IPS-NIHi7 (cell line): ENCODE measurements around the gene GABRA4.

Source experiments
- DNase-seq: peaks from one replicate; pipeline ENCODE4 v3.0.0; 2012; ENCODE audit warnings: mixed read lengths; ENCODE audit errors: extremely low spot score

Gene GABRA4

GRCh38 chr4:46993075-46994006, at the start of gene GABRA4:
Gene GABRA4, minus strand, starts transcription at chr4:46993581. Its CDS starts 157 bp downstream, at chr4:46993424.
- DNase-seq = no peak

- no peak for DNase-seq
These were observed 47.4 kb upstream of the GABRA4 start for GRCh38 chr4:47040828-47041227.

- DNase-seq = no peak
These were observed 44.9 kb upstream of the GABRA4 start for GRCh38 chr4:47038263-47038662.

- DNase-seq = no peak
These were observed 39.2 kb upstream of the GABRA4 start for GRCh38 chr4:47032405-47033106.

- no peak for DNase-seq
These were observed 38.5 kb upstream of the GABRA4 start for GRCh38 chr4:47031751-47032404.

GRCh38 chr4:47031011-47031678, 37.8 kb upstream of the GABRA4 start, which contains the start of gene GABRB1:
Gene GABRB1, plus strand, starts transcription at chr4:47031567.
- DNase-seq = no peak

- DNase-seq = no peak
These were observed 24.1 kb upstream of the GABRA4 start for GRCh38 chr4:47017494-47017893.

- no peak for DNase-seq
These were observed 23.7 kb upstream of the GABRA4 start for GRCh38 chr4:47017081-47017480.

GRCh38 chr4:47013373-47013772, 20.0 kb upstream of the GABRA4 start:
- DNase-seq = no peak

GRCh38 chr4:47012676-47013075, 19.3 kb upstream of the GABRA4 start:
- no peak for DNase-seq

- DNase-seq = no peak
These were observed 17.6 kb upstream of the GABRA4 start for GRCh38 chr4:47010912-47011446.

- DNase-seq = no peak
These were observed 17.0 kb upstream of the GABRA4 start for GRCh38 chr4:47010347-47010911.

GRCh38 chr4:47002580-47002979, 9.2 kb upstream of the GABRA4 start:
- no peak for DNase-seq

- no peak for DNase-seq
These were observed 7.0 kb upstream of the GABRA4 start for GRCh38 chr4:47000406-47000805.

GRCh38 chr4:46999566-46999965, 6.2 kb upstream of the GABRA4 start:
- DNase-seq = no peak

GRCh38 chr4:46994007-46994405, 625 bp upstream of the GABRA4 start:
- no peak for DNase-seq

GRCh38 chr4:46992338-46992737, 1.0 kb downstream of the GABRA4 start:
- DNase-seq = no peak

GRCh38 chr4:46986922-46987638, 6.3 kb downstream of the GABRA4 start:
- DNase-seq = no peak

GRCh38 chr4:46984781-46985180, 8.6 kb downstream of the GABRA4 start:
- no peak for DNase-seq

- no peak for DNase-seq
These were observed 12.5 kb downstream of the GABRA4 start for GRCh38 chr4:46980851-46981250.
